ENCODE data around the gene ESR1.

DNA sequence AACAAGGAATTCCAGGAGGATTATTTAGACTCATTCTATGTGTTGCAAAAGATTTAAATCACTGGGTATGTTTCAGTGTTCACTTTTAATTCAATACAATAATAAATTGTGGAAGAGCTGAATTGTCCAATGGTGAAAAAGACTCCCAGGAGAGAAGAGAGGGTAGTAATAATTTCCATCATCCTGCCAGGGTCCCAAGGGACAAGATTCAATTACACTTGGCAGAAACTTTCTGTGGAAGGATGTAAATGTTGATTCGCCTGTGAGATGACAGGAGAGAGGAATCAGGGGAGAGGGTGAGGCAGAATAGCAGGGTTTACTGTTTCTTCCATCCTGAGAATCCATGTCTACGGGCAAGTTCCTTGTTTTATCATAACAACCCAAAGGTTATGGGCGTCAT lies 342.7 kb downstream of the ESR1 start:
- TF ChIP-seq, protein P1, sequence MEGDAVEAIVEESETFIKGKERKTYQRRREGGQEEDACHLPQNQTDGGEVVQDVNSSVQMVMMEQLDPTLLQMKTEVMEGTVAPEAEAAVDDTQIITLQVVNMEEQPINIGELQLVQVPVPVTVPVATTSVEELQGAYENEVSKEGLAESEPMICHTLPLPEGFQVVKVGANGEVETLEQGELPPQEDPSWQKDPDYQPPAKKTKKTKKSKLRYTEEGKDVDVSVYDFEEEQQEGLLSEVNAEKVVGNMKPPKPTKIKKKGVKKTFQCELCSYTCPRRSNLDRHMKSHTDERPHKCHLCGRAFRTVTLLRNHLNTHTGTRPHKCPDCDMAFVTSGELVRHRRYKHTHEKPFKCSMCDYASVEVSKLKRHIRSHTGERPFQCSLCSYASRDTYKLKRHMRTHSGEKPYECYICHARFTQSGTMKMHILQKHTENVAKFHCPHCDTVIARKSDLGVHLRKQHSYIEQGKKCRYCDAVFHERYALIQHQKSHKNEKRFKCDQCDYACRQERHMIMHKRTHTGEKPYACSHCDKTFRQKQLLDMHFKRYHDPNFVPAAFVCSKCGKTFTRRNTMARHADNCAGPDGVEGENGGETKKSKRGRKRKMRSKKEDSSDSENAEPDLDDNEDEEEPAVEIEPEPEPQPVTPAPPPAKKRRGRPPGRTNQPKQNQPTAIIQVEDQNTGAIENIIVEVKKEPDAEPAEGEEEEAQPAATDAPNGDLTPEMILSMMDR (conservative IDR thresholded peaks at IDR 0.05; ENCODE audit: low read length), result no peak
- TF ChIP-seq EZH2phosphoT487 (IDR thresholded peaks at IDR 0.05; ENCODE audit: borderline replicate concordance, low read depth, low read length), result no peak
